GM19351 (cell line): Measurements from ENCODE around the gene OTUD7B.
"Not testable (repeated sequence)": the region's sequence is repeated elsewhere in the genome, so short reads cannot be mapped to it uniquely, and the experiment has no call there.

Source experiments
- ATAC-seq: cut with Tn5 transposase; IDR thresholded peaks from one replicate; pipeline ENCODE4 v1.9.1; 2021; ENCODE audit warnings: mild to moderate bottlenecking, moderate library complexity; ENCODE audit not compliant: unreplicated experiment

The OTUD7B gene

DNA sequence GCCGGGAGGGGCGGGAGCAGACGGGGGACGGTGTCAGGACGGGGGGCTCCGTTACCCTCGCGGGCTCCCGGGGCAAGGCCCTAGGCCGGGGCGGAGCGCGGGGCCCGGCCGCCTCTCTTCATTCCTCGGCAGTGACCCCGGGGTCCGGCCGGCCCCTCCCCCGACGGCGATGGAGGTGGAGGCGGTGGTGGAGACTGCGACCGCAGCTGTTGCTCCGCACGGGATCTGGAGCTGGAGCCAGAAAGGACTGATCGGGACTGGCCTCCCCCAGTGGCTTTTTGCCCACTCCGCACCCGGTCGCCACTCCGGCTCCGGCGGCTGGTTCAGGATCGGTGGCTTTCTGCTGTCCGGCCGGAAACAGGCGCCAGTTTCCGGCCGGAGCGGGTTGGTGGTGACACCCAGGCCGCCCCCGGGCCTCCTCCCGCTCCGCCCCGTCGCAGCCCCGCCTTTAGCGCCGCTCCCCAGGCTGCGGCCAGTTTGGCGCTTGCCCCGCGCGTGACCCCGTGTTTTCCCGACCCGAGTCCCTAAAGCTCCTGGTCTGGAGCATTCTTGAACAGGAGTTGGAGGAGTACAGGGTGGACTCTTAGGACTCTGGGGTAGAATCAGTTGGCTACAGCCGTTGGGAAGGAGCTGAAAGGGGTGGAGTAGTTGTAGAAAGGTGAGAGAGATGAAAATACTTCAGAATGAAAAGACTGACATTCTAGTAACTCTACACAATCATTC, at the start of gene OTUD7B:
TSS of gene OTUD7B (minus strand) at position 334 of the 723 bp plus-strand sequence. CDS start 33,216 bp downstream, outside the sequence.
- peak; percentile 83 for ATAC-seq

DNA sequence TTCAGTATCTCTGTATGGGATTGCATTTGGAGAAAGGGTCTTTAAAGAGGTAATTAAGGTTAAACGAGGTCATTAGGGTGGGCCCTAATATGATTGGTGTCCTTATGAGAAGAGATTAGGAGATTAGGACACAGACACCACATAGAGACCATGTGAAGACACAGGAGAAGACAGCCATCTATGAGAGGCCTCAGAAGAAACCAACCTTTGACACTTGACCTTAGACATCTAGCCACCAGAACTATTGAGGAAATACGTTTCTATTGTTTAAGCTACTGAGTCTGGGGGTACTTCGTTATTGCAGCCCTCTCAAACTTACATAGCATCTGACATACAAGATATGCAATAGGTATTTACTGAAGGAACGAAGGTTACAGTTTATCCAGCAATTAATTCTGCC, 49.7 kb upstream of the OTUD7B start:
- ATAC-seq: no peak

DNA sequence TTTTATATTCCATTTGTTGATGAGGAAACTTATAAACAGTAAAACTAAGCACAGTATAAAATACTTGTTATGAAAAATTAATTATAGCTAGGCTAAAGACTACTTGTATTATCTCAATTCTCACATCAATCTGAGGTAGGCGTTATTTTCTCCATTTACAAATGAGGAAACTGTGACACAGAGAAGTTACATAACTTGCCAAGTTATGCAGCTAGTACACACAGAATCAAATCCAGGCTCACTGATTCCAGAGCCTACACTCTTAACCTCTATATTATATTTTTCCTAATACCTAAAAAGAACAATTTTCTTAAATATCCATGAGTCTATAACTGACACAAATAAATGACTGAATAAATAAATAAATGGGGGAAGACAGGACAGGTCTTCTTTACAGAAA, 45.9 kb upstream of the OTUD7B start:
- no peak for ATAC-seq

DNA sequence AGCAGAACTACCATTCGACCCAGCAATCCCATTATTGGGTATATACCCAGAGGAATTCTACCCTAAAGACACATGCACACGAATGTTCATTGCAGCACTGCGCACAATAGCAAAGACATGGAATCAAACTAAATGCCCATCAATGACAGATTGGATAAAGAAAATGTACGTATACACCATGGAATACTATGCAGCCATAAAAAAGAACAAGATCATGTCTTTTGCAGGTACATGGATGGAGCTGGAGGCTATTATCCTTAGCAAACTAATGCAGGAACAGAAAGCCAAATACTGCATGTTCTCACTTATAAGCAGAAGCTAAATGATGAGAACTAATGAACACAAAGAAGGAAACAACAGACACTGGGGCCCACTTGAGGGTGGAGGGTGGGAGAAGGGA, 45.0 kb upstream of the OTUD7B start:
- not testable (repeated sequence) for ATAC-seq

DNA sequence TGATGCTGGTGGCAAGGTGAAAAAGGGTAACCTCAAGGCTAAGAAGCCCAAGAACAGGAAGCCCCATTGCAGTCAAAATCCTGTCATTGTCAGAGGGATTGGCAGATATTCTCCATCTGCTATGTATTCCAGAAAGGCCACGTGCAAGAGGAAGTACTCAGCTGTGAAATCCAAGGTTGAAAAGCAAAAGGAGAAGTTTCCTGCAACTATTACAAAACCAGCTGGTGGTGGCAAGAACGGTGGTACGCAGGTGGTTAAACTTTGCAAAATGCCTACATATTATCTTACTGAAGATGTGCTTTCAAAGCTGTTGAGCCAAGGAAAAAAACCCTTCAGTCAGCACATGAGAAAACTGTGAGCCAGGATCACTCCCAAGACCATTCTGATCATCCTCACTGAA, 43.4 kb upstream of the OTUD7B start:
- ATAC-seq: no peak

DNA sequence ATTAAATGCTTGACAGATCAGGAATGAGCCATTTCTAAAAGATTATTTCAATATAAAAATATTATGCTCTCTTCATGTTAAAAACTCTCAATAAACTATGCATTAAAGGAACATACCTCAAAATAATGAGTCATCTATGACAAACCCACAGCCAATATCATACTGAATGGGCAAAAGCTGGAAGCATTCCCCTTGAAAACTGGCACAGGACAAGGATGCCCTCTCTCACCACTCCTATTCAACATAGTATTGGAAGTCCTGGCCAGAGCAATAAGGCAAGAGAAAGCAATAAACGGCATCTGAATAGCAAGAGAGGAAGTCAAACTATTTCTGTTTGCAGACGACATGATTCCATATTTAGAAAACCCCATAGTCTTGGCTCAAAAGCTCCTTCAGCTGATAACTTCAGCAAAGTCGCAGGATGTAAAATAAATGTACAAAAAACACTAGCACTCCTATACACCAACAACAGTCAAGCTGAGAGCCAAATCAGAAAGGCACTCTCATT, 41.4 kb upstream of the OTUD7B start:
- not testable (repeated sequence) for ATAC-seq

DNA sequence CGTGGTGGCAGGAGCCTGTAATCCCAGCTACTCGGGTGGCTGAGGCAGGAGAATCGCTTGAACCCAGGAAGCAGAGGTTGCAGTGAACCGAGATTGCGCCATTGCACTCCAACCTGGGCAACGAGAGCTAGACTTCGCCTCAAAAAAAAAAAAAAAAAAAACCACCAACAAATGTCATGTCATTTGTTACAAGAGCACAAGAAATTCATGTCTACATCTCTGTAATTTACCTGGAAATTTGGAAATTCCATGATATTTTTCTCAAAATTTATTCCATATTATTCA, 40.5 kb upstream of the OTUD7B start:
- no peak for ATAC-seq

DNA sequence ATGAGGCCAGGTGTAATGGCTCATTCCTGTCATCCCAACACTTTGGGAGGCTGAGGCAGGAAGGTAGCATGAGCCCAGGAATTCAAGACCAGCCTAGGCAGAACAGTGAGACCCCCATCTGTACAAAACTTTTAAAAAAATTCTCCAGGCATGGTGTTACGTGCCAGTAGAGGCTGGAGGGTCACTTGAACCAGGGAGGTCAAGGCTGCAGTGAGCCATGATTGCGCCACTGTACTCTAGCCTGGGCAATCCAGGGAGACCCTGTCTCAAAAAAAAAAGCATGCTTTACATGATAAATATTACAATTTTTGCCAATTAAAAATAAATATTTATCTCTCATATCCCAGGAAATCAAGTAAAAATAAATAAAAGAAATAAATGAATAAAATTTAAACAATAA, 39.4 kb upstream of the OTUD7B start:
- ATAC-seq: no peak

DNA sequence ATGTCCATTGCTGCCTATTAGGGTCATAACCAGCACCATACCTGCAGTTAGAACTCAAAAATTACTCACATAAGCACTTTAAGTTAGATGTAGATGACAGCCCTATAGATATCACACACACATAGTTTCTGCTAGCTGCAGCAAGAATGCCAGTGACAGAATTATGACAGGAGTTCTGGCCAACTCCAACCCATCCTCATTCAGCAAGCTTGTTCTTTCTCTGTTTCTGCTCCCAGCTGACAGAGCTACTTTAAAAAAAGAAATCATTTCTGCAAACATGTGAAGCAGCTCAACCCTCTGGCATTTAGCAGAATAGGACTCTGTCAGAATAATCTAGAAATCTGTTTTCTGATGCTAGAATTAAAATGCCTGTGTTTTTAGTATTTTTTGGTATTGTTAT, 23.8 kb upstream of the OTUD7B start:
- ATAC-seq: no peak

DNA sequence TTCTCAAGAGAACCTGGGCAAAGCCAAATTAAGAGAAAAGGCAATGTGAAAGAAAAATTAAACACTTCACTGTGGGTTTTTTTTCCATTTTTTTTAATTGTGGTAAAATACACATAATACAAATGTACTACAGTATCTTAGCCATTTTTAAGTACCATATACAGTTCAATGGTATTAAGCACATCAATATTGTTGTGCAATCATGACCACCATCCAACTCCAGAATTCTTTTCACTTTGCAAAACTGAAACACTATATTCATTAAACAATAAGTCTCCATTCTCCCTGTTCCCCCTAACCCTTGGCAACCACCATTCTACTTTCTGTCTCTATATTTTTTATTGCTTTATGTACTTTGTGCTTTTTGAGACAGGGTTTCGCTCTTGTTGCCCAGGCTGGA, 17.8 kb upstream of the OTUD7B start:
- no peak for ATAC-seq

DNA sequence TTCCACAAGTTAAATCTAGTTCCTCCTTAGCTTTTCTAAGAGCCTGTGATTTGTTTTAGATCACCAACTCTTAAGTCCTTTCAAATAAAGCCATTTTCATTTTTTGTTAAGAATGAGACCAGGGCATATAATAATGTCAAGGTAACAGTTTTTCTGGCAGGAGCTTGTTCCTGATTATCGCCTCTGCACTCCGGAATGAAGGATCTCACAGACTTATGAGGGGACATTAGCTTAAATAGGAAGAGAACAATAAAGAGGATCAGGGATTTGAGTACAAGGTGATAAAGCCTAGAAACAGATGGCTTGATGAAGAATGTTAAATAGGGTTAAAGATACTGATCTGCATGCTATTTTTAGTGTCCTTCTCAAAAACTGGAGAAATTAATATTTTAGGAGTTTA, 13.6 kb upstream of the OTUD7B start:
- ATAC-seq: no peak

DNA sequence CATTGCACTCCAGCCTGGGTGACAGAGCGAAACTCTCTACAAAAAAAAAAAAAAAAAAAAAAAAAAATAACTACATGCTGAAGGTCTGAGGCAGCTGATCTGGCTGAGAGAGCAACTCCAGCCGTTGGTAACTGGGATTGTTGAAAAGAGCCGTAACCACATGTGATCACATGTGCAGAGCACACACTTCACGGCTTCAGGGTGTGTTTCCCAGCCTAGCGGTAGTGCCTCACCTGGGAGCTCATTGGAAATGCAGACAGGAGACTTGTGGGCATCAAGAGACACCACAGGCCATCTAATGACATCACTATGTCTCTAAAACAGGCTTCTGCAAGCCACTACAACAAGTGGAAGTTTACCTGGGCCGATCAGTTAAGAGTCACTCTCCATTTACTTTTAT, 11.8 kb upstream of the OTUD7B start:
- no peak for ATAC-seq

DNA sequence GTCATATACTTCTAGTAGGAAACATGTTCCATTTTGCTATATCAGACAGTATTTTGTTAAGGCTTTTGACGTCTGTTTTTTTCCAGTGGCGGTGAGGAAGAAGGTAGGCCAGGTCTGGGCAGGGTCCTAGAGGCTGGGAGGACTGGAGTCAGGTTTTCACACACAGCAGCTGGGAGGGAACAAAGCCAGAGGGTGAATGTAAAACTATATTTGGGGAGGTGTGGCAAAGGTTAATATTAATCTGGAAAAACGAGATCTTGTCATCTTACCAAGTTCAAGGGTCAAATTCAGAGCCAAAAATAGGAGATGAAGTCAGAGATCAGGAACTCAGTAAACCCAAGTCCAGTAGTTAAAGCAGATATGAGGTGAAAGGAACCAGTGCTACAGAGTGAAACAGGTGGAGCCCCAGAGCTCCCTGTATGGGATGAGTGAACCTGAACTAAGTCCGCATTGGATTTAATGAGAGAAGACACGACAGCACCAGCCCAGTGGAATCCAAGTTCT, 10.7 kb upstream of the OTUD7B start:
- no peak for ATAC-seq

DNA sequence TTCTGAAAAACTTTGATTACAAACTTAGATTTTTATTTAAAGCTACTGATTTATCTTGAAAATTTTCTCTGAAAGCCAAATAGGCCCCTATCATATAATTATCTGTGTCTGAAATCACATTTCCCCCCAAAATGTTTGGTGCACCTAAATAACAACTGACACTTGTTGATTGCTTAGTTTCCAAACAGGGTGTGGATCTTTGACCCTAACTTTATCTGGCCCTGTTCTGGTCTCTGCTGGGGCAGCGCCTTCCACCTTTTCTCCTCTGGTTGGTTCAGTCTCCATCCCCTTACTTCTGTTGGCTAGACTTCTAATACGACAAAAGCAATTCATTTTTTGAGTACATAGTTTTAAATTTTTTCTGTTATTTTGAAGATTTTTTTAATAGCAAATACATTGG, 10.2 kb upstream of the OTUD7B start:
- no peak for ATAC-seq

DNA sequence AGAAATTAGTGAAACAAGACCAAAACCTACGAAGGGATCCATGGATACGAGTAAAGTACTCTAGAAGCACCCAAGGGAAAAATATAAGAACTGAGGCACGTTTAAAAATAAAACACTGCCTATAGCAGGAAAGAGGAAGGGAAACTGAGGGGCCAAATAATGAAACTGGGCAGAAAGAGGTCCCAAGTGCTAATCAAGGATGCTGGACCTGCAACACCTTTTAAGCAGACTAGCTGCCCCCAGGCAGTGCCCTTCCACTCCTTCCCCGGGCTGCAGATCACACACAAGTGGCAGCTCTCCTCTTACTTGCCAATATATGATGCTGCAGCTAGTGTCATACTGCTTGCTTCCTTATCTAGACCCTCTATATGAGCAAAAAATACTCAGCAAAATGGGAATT, 7.6 kb upstream of the OTUD7B start:
- ATAC-seq: no peak

DNA sequence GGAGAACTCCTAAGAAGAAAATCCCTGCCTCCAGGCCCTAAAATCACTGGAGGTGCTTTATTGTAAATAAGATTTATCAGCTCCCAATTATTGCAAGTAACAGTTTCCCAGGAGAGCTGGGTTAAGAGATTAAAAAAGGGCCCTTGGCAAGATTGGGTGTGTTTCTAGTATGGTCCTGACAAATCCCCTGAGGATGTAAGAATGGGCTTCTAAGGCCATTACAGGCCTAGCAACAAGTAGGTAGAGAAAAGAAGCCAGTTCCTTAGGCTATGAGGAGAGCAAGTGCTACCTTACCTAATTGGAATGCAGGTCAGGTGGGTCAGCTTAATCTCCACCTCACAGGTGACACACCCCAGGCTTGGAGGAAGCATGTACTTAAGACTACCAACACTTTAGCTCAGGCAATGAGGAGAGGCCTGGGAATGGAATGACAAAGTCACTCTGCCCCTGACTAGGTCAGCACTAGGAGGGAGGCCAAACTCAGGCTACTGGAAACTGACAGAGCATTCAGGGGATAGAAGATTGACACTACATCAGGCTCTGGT, 6.8 kb upstream of the OTUD7B start:
- ATAC-seq: no peak

DNA sequence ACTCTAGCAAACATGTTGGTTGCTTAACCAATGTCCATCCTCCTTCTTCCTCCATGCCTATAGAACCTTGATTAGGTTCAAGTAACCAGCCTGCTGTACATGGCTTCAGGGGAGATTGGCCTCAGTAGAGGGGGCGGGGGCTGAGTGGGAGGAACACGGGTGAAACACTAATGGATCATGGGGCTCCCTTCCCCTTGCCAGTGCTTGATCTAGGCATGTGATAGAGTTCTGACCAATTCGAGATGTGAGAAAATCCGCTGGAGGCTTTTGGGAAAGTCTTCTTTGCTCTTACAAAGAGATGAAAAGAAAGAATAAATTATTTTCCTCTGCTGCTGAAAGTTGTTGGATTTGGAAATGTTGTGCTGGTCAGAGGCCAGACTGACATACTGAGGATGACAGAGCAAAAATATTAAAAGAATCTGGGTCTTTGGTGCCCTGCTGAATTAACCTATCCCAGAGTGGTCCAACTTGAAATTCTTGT, 5.2 kb upstream of the OTUD7B start:
- no peak for ATAC-seq

DNA sequence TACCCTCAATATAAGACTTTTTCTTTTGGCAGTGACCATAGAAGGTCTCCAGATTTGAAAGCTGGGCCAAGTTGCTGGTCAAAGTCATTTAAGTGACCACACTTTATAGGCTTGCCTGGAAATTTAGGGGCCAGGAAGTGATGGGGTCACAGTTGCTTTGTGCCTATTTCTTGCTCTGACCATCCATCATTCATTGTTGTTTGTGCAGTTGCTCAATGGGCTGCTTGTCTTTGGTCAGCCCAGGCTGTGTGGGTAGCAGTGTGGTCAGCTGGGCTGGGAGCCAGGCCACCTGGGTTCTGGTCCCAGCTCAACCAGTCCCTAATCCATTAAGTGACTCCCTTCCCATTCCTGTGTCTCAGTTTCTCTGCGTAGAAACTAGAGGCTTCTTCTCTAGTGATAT, 2.1 kb upstream of the OTUD7B start:
- no peak for ATAC-seq

DNA sequence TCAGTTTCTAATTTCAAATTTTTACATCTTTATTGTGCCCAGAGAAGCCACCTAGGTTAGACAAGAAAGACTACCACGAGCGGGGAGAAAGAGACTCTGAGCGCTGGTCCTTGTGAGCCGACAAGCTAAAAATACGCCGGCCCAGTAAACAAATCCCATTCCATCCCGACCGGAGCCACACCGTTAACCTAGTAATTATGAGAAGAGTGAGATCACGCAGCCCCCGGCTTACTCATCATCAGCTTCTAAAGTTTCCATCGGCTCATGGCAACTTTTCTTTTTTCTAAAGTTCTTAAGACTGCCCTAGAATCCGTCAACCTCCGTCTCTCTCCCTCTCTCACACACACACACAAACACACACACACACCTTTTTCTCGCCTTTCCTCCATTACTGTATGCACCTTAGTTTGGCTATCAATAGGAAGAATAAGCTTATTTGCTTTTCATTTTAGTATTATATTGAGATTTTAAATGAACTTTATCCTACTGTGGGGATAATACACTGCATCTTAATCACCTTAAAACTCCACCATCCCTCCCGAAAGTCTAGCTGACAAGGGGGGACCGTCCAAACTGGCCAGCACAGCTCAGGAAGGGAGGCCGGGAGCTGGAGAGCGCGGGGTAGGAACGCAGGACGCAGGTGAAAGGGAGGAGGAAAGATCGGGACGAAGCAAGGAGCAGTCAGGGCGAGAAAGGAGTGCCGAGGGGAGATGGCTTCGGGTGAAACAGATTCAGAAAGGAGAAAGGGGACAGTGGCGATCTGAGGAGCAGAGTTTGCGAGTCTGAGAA, 728 bp downstream of the OTUD7B start:
- peak; percentile 21 for ATAC-seq

DNA sequence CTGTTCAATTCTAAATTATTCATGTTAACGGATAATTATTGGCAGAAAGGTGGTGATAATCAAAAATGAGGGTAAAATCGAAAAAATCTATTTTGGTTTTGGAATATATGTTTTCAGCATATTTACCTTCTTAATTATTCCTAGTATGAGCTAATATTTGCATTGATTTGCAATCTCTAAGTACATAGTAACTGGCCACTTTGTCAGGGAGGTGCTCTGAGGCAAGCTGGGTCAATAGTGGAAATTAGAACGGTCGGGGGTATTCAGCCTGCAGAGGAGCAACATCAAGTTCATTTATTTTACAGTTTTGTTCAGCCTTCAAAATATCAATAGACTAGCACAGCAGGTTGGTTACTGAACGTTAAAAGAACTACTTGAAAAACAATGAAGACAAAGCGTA, 1.8 kb downstream of the OTUD7B start:
- ATAC-seq: no peak

DNA sequence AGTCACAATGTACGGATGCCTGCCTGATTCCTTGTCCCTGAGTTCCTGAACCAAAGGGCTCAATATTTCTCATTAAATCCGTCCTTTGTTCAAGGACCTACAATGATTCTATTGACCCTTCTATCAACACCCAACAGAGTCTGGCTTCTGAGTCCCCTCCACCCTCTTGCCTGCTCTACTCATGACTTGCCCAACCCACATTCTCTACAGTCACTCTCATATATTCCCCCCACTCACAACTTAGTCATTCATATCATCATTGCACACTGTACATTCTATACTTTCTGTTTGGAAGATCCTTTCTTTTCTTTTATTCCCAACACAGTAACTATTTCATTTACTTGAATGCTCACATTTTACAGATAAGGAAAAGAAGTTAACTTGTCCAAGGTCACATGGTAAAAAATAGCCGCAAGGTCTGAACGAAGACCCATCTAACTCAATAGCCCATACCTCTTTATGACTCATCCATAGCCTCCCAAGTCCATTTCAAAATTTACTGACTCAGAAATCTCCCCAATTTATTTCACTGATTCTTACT, 3.6 kb downstream of the OTUD7B start:
- no peak for ATAC-seq

DNA sequence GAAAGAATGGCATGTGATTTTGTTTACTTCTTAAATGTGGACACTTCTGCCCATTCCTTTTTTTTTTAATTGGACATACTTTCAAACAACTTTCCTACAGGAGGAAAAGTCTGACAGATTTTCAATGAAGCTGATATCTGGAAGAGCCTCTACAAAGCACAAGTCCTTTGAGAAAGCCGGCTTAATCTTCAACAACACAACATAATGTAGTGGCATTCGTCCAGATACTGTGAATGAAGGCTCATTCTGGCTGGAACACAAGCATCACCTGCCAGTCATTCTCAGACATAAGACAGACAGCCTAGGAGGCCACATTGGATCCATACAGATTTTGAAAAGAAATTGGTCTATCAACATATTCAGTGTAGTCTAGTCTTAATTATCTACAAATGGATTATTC, 4.9 kb downstream of the OTUD7B start:
- ATAC-seq: no peak
